ENCODE measurements around the gene RXRA.

DNA sequence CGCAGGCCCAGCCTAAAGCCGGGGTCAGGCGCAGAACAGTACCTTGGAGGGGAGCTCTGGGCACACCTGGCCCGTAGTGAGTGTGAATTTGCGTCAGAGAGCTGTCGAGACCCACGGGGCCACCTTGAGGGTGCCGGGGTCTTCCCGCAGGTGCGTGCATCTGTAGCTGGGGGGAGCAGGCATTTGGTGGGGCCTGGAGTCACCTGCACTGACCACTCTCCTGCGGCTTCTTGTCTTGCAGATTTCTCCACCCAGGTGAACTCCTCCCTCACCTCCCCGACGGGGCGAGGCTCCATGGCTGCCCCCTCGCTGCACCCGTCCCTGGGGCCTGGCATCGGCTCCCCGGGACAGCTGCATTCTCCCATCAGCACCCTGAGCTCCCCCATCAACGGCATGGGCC, 75.1 kb downstream of the RXRA start:
- no peak for TF ChIP-seq TARDBP (IDR thresholded peaks at IDR 0.05)
- TF ChIP-seq HDGF (IDR thresholded peaks at IDR 0.05; ENCODE audit: borderline replicate concordance) = no peak
- no peak for TF ChIP-seq CTBP1 (IDR thresholded peaks at IDR 0.05; ENCODE audit: borderline replicate concordance)
- no peak for TF ChIP-seq SUZ12 (IDR thresholded peaks at IDR 0.05)
- TF ChIP-seq NFRKB (IDR thresholded peaks at IDR 0.05) = no peak
- TF ChIP-seq BHLHE40 (IDR thresholded peaks at IDR 0.05; ENCODE audit: borderline replicate concordance) = no peak
- TF ChIP-seq, protein P1, sequence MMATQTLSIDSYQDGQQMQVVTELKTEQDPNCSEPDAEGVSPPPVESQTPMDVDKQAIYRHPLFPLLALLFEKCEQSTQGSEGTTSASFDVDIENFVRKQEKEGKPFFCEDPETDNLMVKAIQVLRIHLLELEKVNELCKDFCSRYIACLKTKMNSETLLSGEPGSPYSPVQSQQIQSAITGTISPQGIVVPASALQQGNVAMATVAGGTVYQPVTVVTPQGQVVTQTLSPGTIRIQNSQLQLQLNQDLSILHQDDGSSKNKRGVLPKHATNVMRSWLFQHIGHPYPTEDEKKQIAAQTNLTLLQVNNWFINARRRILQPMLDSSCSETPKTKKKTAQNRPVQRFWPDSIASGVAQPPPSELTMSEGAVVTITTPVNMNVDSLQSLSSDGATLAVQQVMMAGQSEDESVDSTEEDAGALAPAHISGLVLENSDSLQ (IDR thresholded peaks at IDR 0.05) = no peak
- no peak for TF ChIP-seq SP1 (IDR thresholded peaks at IDR 0.05)
